SU-DHL-6 (cell line): ENCODE results near the gene LDHA.

Experiments used
- H2AFZ ChIP-seq: fragments of 200-600 bp; sonication (generic); 2 replicates; pipeline ENCODE4 v1.6.1; 2014; ENCODE audit warnings: low read depth, mild to moderate bottlenecking, moderate library complexity, mixed read lengths, antibody characterized with exemption, low read length; ENCODE audit not compliant: severe bottlenecking
- H3F3A ChIP-seq: fragments of 200-600 bp; shearing (Covaris generic); 2 replicates; pipeline ENCODE4 v1.6.0; 2016; ENCODE audit warnings: antibody characterized with exemption, mild to moderate bottlenecking; ENCODE audit not compliant: insufficient read depth
- H3K27ac ChIP-seq: fragments of 200-600 bp; sonication (generic); 2 replicates; pipeline ENCODE4 v1.5.1; 2016; ENCODE audit warnings: low read depth, mild to moderate bottlenecking, low read length, moderate library complexity, mixed read lengths
- H3K27me3 ChIP-seq: fragments of 200-600 bp; sonication (generic), shearing (Covaris generic); 2 replicates; pipeline ENCODE4 v1.6.0; 2014; ENCODE audit warnings: mild to moderate bottlenecking, low read length
- H3K36me3 ChIP-seq: fragments of 200-600 bp; sonication (generic); 2 replicates; pipeline ENCODE4 v1.6.1; 2014; ENCODE audit warnings: mild to moderate bottlenecking, low read length, mixed read lengths
- H3K4me2 ChIP-seq: fragments of 300-600, 200-600 bp; shearing (Covaris generic), sonication (generic); 2 replicates; pipeline ENCODE4 v1.6.0; 2014; ENCODE audit warnings: low read length, low read depth, mild to moderate bottlenecking; ENCODE audit not compliant: poor library complexity, severe bottlenecking
- H3K4me3 ChIP-seq: fragments of 200-600 bp; sonication (generic); 2 replicates; pipeline ENCODE4 v1.5.1; 2014; ENCODE audit warnings: antibody characterized with exemption, low read length, mild to moderate bottlenecking, mixed read lengths; ENCODE audit not compliant: insufficient read depth, poor library complexity, severe bottlenecking
- H3K79me2 ChIP-seq: fragments of 200-600 bp; sonication (generic); 2 replicates; pipeline ENCODE4 v1.6.1; 2014; ENCODE audit warnings: mild to moderate bottlenecking, low read length, moderate library complexity; ENCODE audit not compliant: insufficient read depth
- H3K9ac ChIP-seq: fragments of 200-600 bp; sonication (generic); 2 replicates; pipeline ENCODE4 v1.7.0; 2014; ENCODE audit warnings: mild to moderate bottlenecking, low read length
- H3K9me2 ChIP-seq: fragments of 200-600 bp; sonication (generic); replicated peaks from 2 replicates; pipeline ENCODE4 v1.6.1; 2014; ENCODE audit warnings: low read length; ENCODE audit not compliant: insufficient read depth
- H3K9me3 ChIP-seq: fragments of 200-600 bp; sonication (generic); 2 replicates; pipeline ENCODE4 v1.6.1; 2014; ENCODE audit warnings: low read length, mixed read lengths; ENCODE audit not compliant: insufficient read depth
- H4K20me1 ChIP-seq: fragments of 200-600 bp; sonication (generic); 2 replicates; pipeline ENCODE4 v1.6.1; 2014; ENCODE audit warnings: low read depth, mild to moderate bottlenecking, antibody characterized with exemption, low read length, moderate library complexity, mixed read lengths
- CTCF ChIP-seq: fragments of 200-600 bp; sonication (generic); IDR thresholded peaks from one replicate; pipeline ENCODE4 v1.5.1; 2017; ENCODE audit warnings: antibody characterized with exemption, mild to moderate bottlenecking, low read length, moderate library complexity; ENCODE audit not compliant: insufficient read depth, poor library complexity, severe bottlenecking
- EZH2phosphoT487 ChIP-seq: fragments of 200-600 bp; sonication (generic), shearing (Covaris generic); conservative IDR thresholded peaks from 2 replicates; pipeline ENCODE4 v1.6.1; 2018; ENCODE audit warnings: mild to moderate bottlenecking, antibody characterized with exemption, low read length, moderate library complexity, mixed read lengths

Gene LDHA

GRCh38 chr11:18408558-18409291 is 14.4 kb downstream of the LDHA start:
- H3K4me3 ChIP-seq = no peak overlapping the region
- no peak overlapping the region for H2AFZ ChIP-seq
- H3K79me2 ChIP-seq = no peaks in the 10 kb centered on the region
- peaks cover 35% of the 10 kb centered on the region for H3K36me3 ChIP-seq
- H3K27ac ChIP-seq = no peak overlapping the region
- no peaks in the 10 kb centered on the region for H3K9me2 ChIP-seq
- H3K27me3 ChIP-seq = no peaks in the 10 kb centered on the region
- no peak overlapping the region for H3K9ac ChIP-seq
- peaks cover 66% of the 10 kb centered on the region for H3F3A ChIP-seq
- H3K4me2 ChIP-seq = no peak overlapping the region
- H3K9me3 ChIP-seq = no peaks in the 10 kb centered on the region
- no peak for TF ChIP-seq CTCF
- peaks cover 15% of the 10 kb centered on the region; the same call in 1 of the 2 replicates for H4K20me1 ChIP-seq

- Histone ChIP-seq H3K79me2 (no peaks in the 10 kb centered on the region), H2AFZ (no peak overlapping the region), H3K27me3 (no peaks in the 10 kb centered on the region)
Observed at GRCh38 chr11:18416459-18416858, 22.1 kb downstream of the LDHA start.

DNA sequence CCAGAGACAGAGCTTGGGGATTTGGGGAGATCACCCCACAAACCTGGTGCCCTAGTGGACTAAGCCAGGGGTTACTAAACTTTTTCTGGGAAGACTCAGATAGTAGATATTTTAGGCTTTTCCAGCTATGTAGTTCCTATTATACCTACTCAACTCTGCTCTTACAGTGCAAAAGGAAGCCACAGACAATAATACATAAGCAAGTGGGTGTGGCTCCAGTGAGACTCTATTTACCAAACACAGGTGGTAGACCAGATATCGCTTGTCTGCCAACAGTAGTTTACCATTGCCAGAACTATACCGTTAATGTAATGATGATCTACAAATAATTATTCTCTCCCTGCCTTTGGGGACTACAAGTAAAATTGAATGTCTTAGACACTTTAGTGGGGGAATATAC is 24.7 kb downstream of the LDHA start:
- H3K4me2 ChIP-seq = no peak overlapping the region
- H3K9me3 ChIP-seq = no peaks in the 10 kb centered on the region
- no peak overlapping the region for H3K9ac ChIP-seq
- H3K4me3 ChIP-seq = no peak overlapping the region
- H3K36me3 ChIP-seq = no peaks in the 10 kb centered on the region
- no peaks in the 10 kb centered on the region for H3K27me3 ChIP-seq
- H4K20me1 ChIP-seq = no peaks in the 10 kb centered on the region; the same call in 1 of the 2 replicates
- no peaks in the 10 kb centered on the region for H3K79me2 ChIP-seq
- H2AFZ ChIP-seq = no peak overlapping the region
- no peak overlapping the region for H3K27ac ChIP-seq
- TF ChIP-seq CTCF (no peak), EZH2phosphoT487 (no peak)
- no peaks in the 10 kb centered on the region for H3K9me2 ChIP-seq
- no peaks in the 10 kb centered on the region for H3F3A ChIP-seq

More at GRCh38 chr11:18416459-18416858, 22.1 kb downstream of the LDHA start:
- no peak overlapping the region for H3K9ac ChIP-seq
- no peaks in the 10 kb centered on the region for H3K36me3 ChIP-seq
- no peaks in the 10 kb centered on the region; the same call in 1 of the 2 replicates for H4K20me1 ChIP-seq
- H3K27ac ChIP-seq = no peak overlapping the region
- no peak overlapping the region for H3K4me2 ChIP-seq
- TF ChIP-seq EZH2phosphoT487 = no peak
- no peak for TF ChIP-seq CTCF
- no peaks in the 10 kb centered on the region for H3F3A ChIP-seq
- no peaks in the 10 kb centered on the region for H3K9me3 ChIP-seq
- H3K4me3 ChIP-seq = no peak overlapping the region
- no peaks in the 10 kb centered on the region for H3K9me2 ChIP-seq
